GM23338 (cell line): ENCODE measurements around the gene CHST11. TPM values are rescaled to one million over a fixed set of nuclear protein-coding genes. Genes with fewer than 3 reads are reported as not detected.

ENCODE experiments used
- ATAC-seq: fragments of 200-7000 bp; cut with Tn5 transposase; 3 replicates; pipeline ENCODE4 v1.9.1; 2020
- DNase-seq: peaks from one replicate; pipeline ENCODE4 v3.0.0-alpha.2; 2015; ENCODE audit warnings: low spot score
- H2AFZ ChIP-seq: fragments of 200-600 bp; sonication (generic); 2 replicates; pipeline ENCODE4 v1.8.0; 2016; ENCODE audit warnings: antibody characterized with exemption, mild to moderate bottlenecking, moderate library complexity
- H3F3A ChIP-seq: fragments of 200-600 bp; sonication (generic); replicated peaks from 2 replicates; pipeline ENCODE4 v1.8.0; 2017; ENCODE audit warnings: antibody characterized with exemption, mixed run types, low read depth
- H3K27ac ChIP-seq: fragments of 200-600 bp; sonication (generic); 2 replicates; pipeline ENCODE4 v1.6.1; 2016; ENCODE audit warnings: low read depth
- H3K27me3 ChIP-seq: fragments of 200-600 bp; sonication (generic); 2 replicates; pipeline ENCODE4 v1.8.0; 2016; ENCODE audit warnings: mild to moderate bottlenecking, mixed run types, moderate library complexity; ENCODE audit not compliant: insufficient read depth
- H3K36me3 ChIP-seq: fragments of 200-600 bp; sonication (generic); 2 replicates; pipeline ENCODE4 v1.8.0; 2016; ENCODE audit warnings: mild to moderate bottlenecking; ENCODE audit not compliant: insufficient read depth
- H3K4me1 ChIP-seq: fragments of 200-600 bp; sonication (generic); 2 replicates; pipeline ENCODE4 v1.8.0; 2016; ENCODE audit warnings: mild to moderate bottlenecking, moderate library complexity; ENCODE audit not compliant: insufficient read depth
- H3K4me2 ChIP-seq: fragments of 200-600 bp; sonication (generic); 2 replicates; pipeline ENCODE4 v1.7.1; 2017; ENCODE audit warnings: mixed run types
- H3K4me3 ChIP-seq: fragments of 200-600 bp; sonication (generic); 2 replicates; pipeline ENCODE4 v1.6.1; 2016; ENCODE audit warnings: mixed run types
- H3K79me2 ChIP-seq: fragments of 200-600 bp; sonication (generic); replicated peaks from 2 replicates; pipeline ENCODE4 v1.8.0; 2017; ENCODE audit warnings: mild to moderate bottlenecking; ENCODE audit not compliant: insufficient read depth
- H3K9me2 ChIP-seq: fragments of 200-600 bp; sonication (generic); 2 replicates; pipeline ENCODE4 v1.8.0; 2017; ENCODE audit not compliant: insufficient read depth
- H4K20me1 ChIP-seq: fragments of 200-600 bp; sonication (generic); replicated peaks from 2 replicates; pipeline ENCODE4 v1.8.0; 2017; ENCODE audit warnings: mild to moderate bottlenecking; ENCODE audit not compliant: insufficient read depth
- H3K27ac Mint-ChIP-seq: 2 replicates; pipeline ENCODE4 v1.8.0; 2020; ENCODE audit warnings: inconsistent platforms, mild to moderate bottlenecking, moderate library complexity, mixed read lengths
- H3K27me3 Mint-ChIP-seq: 3 replicates; pipeline ENCODE4 v1.8.0; 2022; ENCODE audit warnings: low read depth, mild to moderate bottlenecking, moderate library complexity, mixed read lengths, inconsistent platforms; ENCODE audit not compliant: insufficient read depth, poor library complexity
- H3K36me3 Mint-ChIP-seq: 3 replicates; pipeline ENCODE4 v1.8.0; 2021; ENCODE audit warnings: low read depth, mild to moderate bottlenecking, inconsistent platforms, moderate library complexity, mixed read lengths
- H3K4me1 Mint-ChIP-seq: 3 replicates; pipeline ENCODE4 v1.8.0; 2020; ENCODE audit warnings: mild to moderate bottlenecking, inconsistent platforms, mixed read lengths
- H3K4me3 Mint-ChIP-seq: 3 replicates; pipeline ENCODE4 v1.8.0; 2021; ENCODE audit warnings: moderate library complexity, mild to moderate bottlenecking, inconsistent platforms, mixed read lengths
- H3K9me3 Mint-ChIP-seq: 3 replicates; pipeline ENCODE4 v1.8.0; 2020; ENCODE audit warnings: moderate library complexity, mild to moderate bottlenecking, inconsistent platforms, mixed read lengths
- ETS1 ChIP-seq: IDR thresholded peaks from 2 replicates; pipeline ENCODE4 v1.6.1; 2016; ENCODE audit warnings: antibody characterized with exemption
- JUNB ChIP-seq: IDR thresholded peaks from one replicate; pipeline ENCODE4 v1.6.1; 2016; ENCODE audit warnings: antibody characterized with exemption; ENCODE audit not compliant: unreplicated experiment
- NANOG ChIP-seq: IDR thresholded peaks from 2 replicates; pipeline ENCODE4 v1.6.1; 2016; ENCODE audit warnings: antibody characterized with exemption, borderline replicate concordance
- POLR2AphosphoS5 ChIP-seq: IDR thresholded peaks from 2 replicates; pipeline ENCODE4 v1.6.1; 2016; ENCODE audit warnings: antibody characterized with exemption, low read depth
- STAT1 ChIP-seq: IDR thresholded peaks from one replicate; pipeline ENCODE4 v1.6.1; 2016; ENCODE audit warnings: antibody characterized with exemption; ENCODE audit not compliant: unreplicated experiment
- ZNF114 ChIP-seq: fragments of 250-450 bp; sonication (Bioruptor Pico); IDR thresholded peaks from 2 replicates; pipeline ENCODE4 v1.5.0; 2020; ENCODE audit warnings: mild to moderate bottlenecking, moderate library complexity
- ZNF462 ChIP-seq: fragments of 250-450 bp; sonication (Bioruptor Pico); IDR thresholded peaks from 2 replicates; pipeline ENCODE4 v1.5.0; 2020; ENCODE audit warnings: mild to moderate bottlenecking, moderate library complexity
- polyA plus RNA-seq: library from polyadenylated mRNA; unstranded; fragments of >200 nt; fragmentation: Nextera tagmentation; extraction: Ambion mirVana; gene quantifications from 2 replicates; pipeline ENCODE4 v1.2.1, GENCODE V29; 2016
- total RNA-seq: library from RNA; depleted of rRNA; stranded (reverse); fragments of >200 nt; shearing (Covaris generic); gene quantifications from 2 replicates; pipeline ENCODE4 v1.2.3, GENCODE V29; 2014

CHST11 gene
- total and polyA plus RNA-seq, 2 experiments from 2014 or later: 7.7 to 25.7 TPM

GRCh38 chr12:104775731-104776231 is 319.0 kb downstream of the CHST11 start (continued):
- TF ChIP-seq ETS1 (no peak), NANOG (no peak), STAT1 (no peak), JUNB (no peak)

DNA sequence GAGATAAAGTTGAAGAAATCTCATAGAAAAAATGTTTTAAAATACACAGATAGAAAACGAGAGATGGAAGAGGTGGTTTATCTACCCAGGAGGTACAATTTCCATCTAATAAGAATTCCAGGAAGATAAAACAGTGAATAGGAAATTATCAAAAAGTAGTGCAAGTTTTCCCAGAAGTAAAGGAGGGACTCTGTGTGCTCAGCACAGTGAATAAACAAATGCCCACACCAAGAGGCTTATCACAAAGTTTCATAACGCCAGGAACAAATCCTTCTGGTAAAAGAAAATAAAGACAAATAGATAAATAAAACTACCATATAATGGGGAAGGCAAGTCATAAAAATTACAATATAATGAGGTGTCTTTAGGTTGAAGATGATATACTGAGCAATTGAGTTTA is 322.4 kb downstream of the CHST11 start:
- Histone ChIP-seq H3K36me3 (no peaks in the 10 kb centered on the region), H3K9me2 (no peaks in the 10 kb centered on the region; the same call in 1 of the 2 replicates), H3K4me3 (no peak overlapping the region), H3K4me1 (no peaks in the 10 kb centered on the region), H3K79me2 (no peaks in the 10 kb centered on the region), H3K27ac (no peak overlapping the region), H3K4me2 (no peak overlapping the region), H4K20me1 (no peaks in the 10 kb centered on the region), H3K27me3 (no peaks in the 10 kb centered on the region), H2AFZ (no peak overlapping the region), H3F3A (no peaks in the 10 kb centered on the region)
- Mint-ChIP-seq H3K9me3 (peaks cover 33% of the 10 kb centered on the region), H3K27ac (no peak overlapping the region), H3K4me1 (no peaks in the 10 kb centered on the region), H3K36me3 (peaks cover 17% of the 10 kb centered on the region), H3K27me3 (no peaks in the 10 kb centered on the region), H3K4me3 (no peak overlapping the region)
- no peak for TF ChIP-seq STAT1
- no peak for TF ChIP-seq ZNF114
- no peak for TF ChIP-seq POLR2AphosphoS5
- TF ChIP-seq ZNF462 (CRISPR knock-in tag): no peak
- ATAC-seq (no peak), DNase-seq (no peak)
